ENCODE results near the gene MTURN.
"Not testable (repeated sequence)": the region's sequence is repeated elsewhere in the genome, so short reads cannot be mapped to it uniquely, and the experiment has no call there.

DNA sequence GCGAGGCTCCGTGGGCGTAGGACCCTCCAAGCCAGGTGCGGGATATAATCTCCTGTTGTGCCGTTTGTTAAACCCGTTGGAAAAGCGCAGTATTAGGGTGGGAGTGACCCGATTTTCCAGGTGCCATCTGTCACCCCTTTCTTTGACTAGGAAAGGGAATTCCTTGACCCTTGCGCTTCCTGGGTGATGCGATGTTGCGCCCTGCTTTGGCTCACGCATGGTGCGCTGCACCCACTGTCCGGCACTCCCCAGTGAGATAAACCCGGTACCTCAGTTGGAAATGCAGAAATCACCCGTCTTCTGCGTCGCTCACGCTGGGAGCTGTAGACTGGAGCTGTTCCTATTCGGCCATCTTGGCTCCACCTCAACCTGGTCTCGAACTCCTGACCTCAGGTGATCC, 36.2 kb upstream of the MTURN start:
- not testable (repeated sequence) for TF ChIP-seq CTCF (IDR thresholded peaks at IDR 0.05; ENCODE audit: insufficient read depth, low read length, poor library complexity, severe bottlenecking); EZH2phosphoT487 (conservative IDR thresholded peaks at IDR 0.05; ENCODE audit: low read length)
